GM23338 (cell line): Measurements from ENCODE around the gene MEI1. TPM values are rescaled to one million over a fixed set of nuclear protein-coding genes. Genes with fewer than 3 reads are reported as not detected.
A peak's percentile ranks its signal among the peaks of the same experiment; 100 is the strongest.
"Not testable (repeated sequence)": the region's sequence is repeated elsewhere in the genome, so short reads cannot be mapped to it uniquely, and the experiment has no call there.

Experiments used
- ATAC-seq: fragments of 200-7000 bp; cut with Tn5 transposase; 3 replicates; pipeline ENCODE4 v1.9.1; 2020
- DNase-seq: peaks from one replicate; pipeline ENCODE4 v3.0.0-alpha.2; 2015; ENCODE audit warnings: low spot score
- H2AFZ ChIP-seq: fragments of 200-600 bp; sonication (generic); 2 replicates; pipeline ENCODE4 v1.8.0; 2016; ENCODE audit warnings: antibody characterized with exemption, mild to moderate bottlenecking, moderate library complexity
- H3F3A ChIP-seq: fragments of 200-600 bp; sonication (generic); replicated peaks from 2 replicates; pipeline ENCODE4 v1.8.0; 2017; ENCODE audit warnings: antibody characterized with exemption, mixed run types, low read depth
- H3K27ac ChIP-seq: fragments of 200-600 bp; sonication (generic); 2 replicates; pipeline ENCODE4 v1.6.1; 2016; ENCODE audit warnings: low read depth
- H3K27me3 ChIP-seq: fragments of 200-600 bp; sonication (generic); 2 replicates; pipeline ENCODE4 v1.8.0; 2016; ENCODE audit warnings: mild to moderate bottlenecking, mixed run types, moderate library complexity; ENCODE audit not compliant: insufficient read depth
- H3K36me3 ChIP-seq: fragments of 200-600 bp; sonication (generic); 2 replicates; pipeline ENCODE4 v1.8.0; 2016; ENCODE audit warnings: mild to moderate bottlenecking; ENCODE audit not compliant: insufficient read depth
- H3K4me1 ChIP-seq: fragments of 200-600 bp; sonication (generic); 2 replicates; pipeline ENCODE4 v1.8.0; 2016; ENCODE audit warnings: mild to moderate bottlenecking, moderate library complexity; ENCODE audit not compliant: insufficient read depth
- H3K4me2 ChIP-seq: fragments of 200-600 bp; sonication (generic); 2 replicates; pipeline ENCODE4 v1.7.1; 2017; ENCODE audit warnings: mixed run types
- H3K4me3 ChIP-seq: fragments of 200-600 bp; sonication (generic); 2 replicates; pipeline ENCODE4 v1.6.1; 2016; ENCODE audit warnings: mixed run types
- H3K79me2 ChIP-seq: fragments of 200-600 bp; sonication (generic); replicated peaks from 2 replicates; pipeline ENCODE4 v1.8.0; 2017; ENCODE audit warnings: mild to moderate bottlenecking; ENCODE audit not compliant: insufficient read depth
- H3K9me2 ChIP-seq: fragments of 200-600 bp; sonication (generic); 2 replicates; pipeline ENCODE4 v1.8.0; 2017; ENCODE audit not compliant: insufficient read depth
- H4K20me1 ChIP-seq: fragments of 200-600 bp; sonication (generic); replicated peaks from 2 replicates; pipeline ENCODE4 v1.8.0; 2017; ENCODE audit warnings: mild to moderate bottlenecking; ENCODE audit not compliant: insufficient read depth
- H3K27ac Mint-ChIP-seq: 2 replicates; pipeline ENCODE4 v1.8.0; 2020; ENCODE audit warnings: inconsistent platforms, mild to moderate bottlenecking, moderate library complexity, mixed read lengths
- H3K27me3 Mint-ChIP-seq: 3 replicates; pipeline ENCODE4 v1.8.0; 2022; ENCODE audit warnings: low read depth, mild to moderate bottlenecking, moderate library complexity, mixed read lengths, inconsistent platforms; ENCODE audit not compliant: insufficient read depth, poor library complexity
- H3K36me3 Mint-ChIP-seq: 3 replicates; pipeline ENCODE4 v1.8.0; 2021; ENCODE audit warnings: low read depth, mild to moderate bottlenecking, inconsistent platforms, moderate library complexity, mixed read lengths
- H3K4me1 Mint-ChIP-seq: 3 replicates; pipeline ENCODE4 v1.8.0; 2020; ENCODE audit warnings: mild to moderate bottlenecking, inconsistent platforms, mixed read lengths
- H3K4me3 Mint-ChIP-seq: 3 replicates; pipeline ENCODE4 v1.8.0; 2021; ENCODE audit warnings: moderate library complexity, mild to moderate bottlenecking, inconsistent platforms, mixed read lengths
- H3K9me3 Mint-ChIP-seq: 3 replicates; pipeline ENCODE4 v1.8.0; 2020; ENCODE audit warnings: moderate library complexity, mild to moderate bottlenecking, inconsistent platforms, mixed read lengths
- EZH2 ChIP-seq: fragments of 200-600 bp; sonication (generic); IDR thresholded peaks from one replicate; pipeline ENCODE4 v1.8.0; 2017; ENCODE audit warnings: antibody characterized with exemption, mild to moderate bottlenecking, low read depth; ENCODE audit not compliant: unreplicated experiment
- NANOG ChIP-seq: IDR thresholded peaks from 2 replicates; pipeline ENCODE4 v1.6.1; 2016; ENCODE audit warnings: antibody characterized with exemption, borderline replicate concordance
- REST ChIP-seq: IDR thresholded peaks from one replicate; pipeline ENCODE4 v1.6.1; 2018; ENCODE audit warnings: antibody characterized with exemption; ENCODE audit not compliant: unreplicated experiment
- ZNF114 ChIP-seq: fragments of 250-450 bp; sonication (Bioruptor Pico); IDR thresholded peaks from 2 replicates; pipeline ENCODE4 v1.5.0; 2020; ENCODE audit warnings: mild to moderate bottlenecking, moderate library complexity
- ZNF331 ChIP-seq: fragments of 250-450 bp; sonication (Bioruptor Pico); IDR thresholded peaks from 2 replicates; pipeline ENCODE4 v1.5.0; 2020; ENCODE audit warnings: low read depth, mild to moderate bottlenecking, moderate library complexity
- polyA plus RNA-seq: library from polyadenylated mRNA; unstranded; fragments of >200 nt; fragmentation: Nextera tagmentation; extraction: Ambion mirVana; gene quantifications from 2 replicates; pipeline ENCODE4 v1.2.1, GENCODE V29; 2016
- total RNA-seq: library from RNA; depleted of rRNA; stranded (reverse); fragments of >200 nt; shearing (Covaris generic); gene quantifications from 2 replicates; pipeline ENCODE4 v1.2.3, GENCODE V29; 2014
- TF ChIP-seq, protein P1 (sequence below), 2 experiments: fragments of 200-600 bp in 1 of 2; sonication (generic) in 1 of 2; conservative IDR thresholded peaks; 2 replicates each; pipeline versions ENCODE4 v1.5.1 to v1.6.1; 2016 to 2017; ENCODE audit warnings: antibody characterized with exemption in 2 of 2, low read depth in 2 of 2, mild to moderate bottlenecking in 2 of 2, moderate library complexity in 1 of 2

MEI1 gene
- total and polyA plus RNA-seq, 2 experiments from 2014 or later, result 0.28 to 0.87 TPM

- H3K4me3 ChIP-seq, result no peak overlapping the region
- Mint-ChIP-seq H3K4me1 (no peaks in the 10 kb centered on the region), H3K27ac (no peak overlapping the region), H3K36me3 (no peaks in the 10 kb centered on the region), H3K9me3 (no peaks in the 10 kb centered on the region), H3K4me3 (no peak overlapping the region), H3K27me3 (peaks cover 4% of the 10 kb centered on the region)
- H3K79me2 ChIP-seq, result no peaks in the 10 kb centered on the region
- H3K36me3 ChIP-seq, result no peaks in the 10 kb centered on the region
- no peaks in the 10 kb centered on the region for H3K27me3 ChIP-seq
- ATAC-seq, result no peak
- no peaks in the 10 kb centered on the region for H3F3A ChIP-seq
- no peaks in the 10 kb centered on the region for H3K4me1 ChIP-seq
- H4K20me1 ChIP-seq, result no peaks in the 10 kb centered on the region
- TF ChIP-seq EZH2 (no peak), ZNF331 (CRISPR knock-in tag) (no peak)
- DNase-seq, result no peak
- no peak overlapping the region for H3K27ac ChIP-seq
- no peak overlapping the region for H3K4me2 ChIP-seq
- no peak overlapping the region for H2AFZ ChIP-seq
- no peaks in the 10 kb centered on the region for H3K9me2 ChIP-seq
Observed at GRCh38 chr22:41732096-41732772, 32.9 kb downstream of the MEI1 start.

GRCh38 chr22:41733241-41733640 is 33.9 kb downstream of the MEI1 start:
- H3K4me3 ChIP-seq, DNase-seq, H3K4me2 ChIP-seq, H3K36me3 Mint-ChIP-seq, H3K4me1 ChIP-seq, H3K79me2 ChIP-seq, H3K27me3 ChIP-seq, H3K9me3 Mint-ChIP-seq, H2AFZ ChIP-seq, ATAC-seq, H4K20me1 ChIP-seq, H3F3A ChIP-seq, H3K4me3 Mint-ChIP-seq, H3K36me3 ChIP-seq, H3K27ac ChIP-seq, H3K27ac Mint-ChIP-seq, H3K4me1 Mint-ChIP-seq, H3K9me2 ChIP-seq, H3K27me3 Mint-ChIP-seq: not testable (repeated sequence)

- TF ChIP-seq EZH2 (no peak), NANOG (no peak), ZNF114 (CRISPR knock-in tag) (no peak)
- no peaks in the 10 kb centered on the region for H3K36me3 Mint-ChIP-seq
- H3K27me3 Mint-ChIP-seq, result no peaks in the 10 kb centered on the region
- Histone ChIP-seq H3K27ac (no peak overlapping the region), H2AFZ (no peak overlapping the region), H3K27me3 (no peaks in the 10 kb centered on the region), H3K79me2 (no peaks in the 10 kb centered on the region), H3K36me3 (no peaks in the 10 kb centered on the region), H3K4me1 (no peaks in the 10 kb centered on the region), H3K4me2 (no peak overlapping the region), H3K4me3 (no peak overlapping the region), H3F3A (no peaks in the 10 kb centered on the region), H3K9me2 (no peaks in the 10 kb centered on the region), H4K20me1 (no peaks in the 10 kb centered on the region)
- ATAC-seq (no peak), DNase-seq (no peak)
- 0 out of 3 replicates have a peak, but pooled peaks cover 3% of the 10 kb centered on the region for H3K4me1 Mint-ChIP-seq
- no peaks in the 10 kb centered on the region for H3K9me3 Mint-ChIP-seq
- no peak overlapping the region for H3K27ac Mint-ChIP-seq
- H3K4me3 Mint-ChIP-seq, result no peak overlapping the region
Observed at GRCh38 chr22:41739576-41739975, 40.3 kb downstream of the MEI1 start.

DNA sequence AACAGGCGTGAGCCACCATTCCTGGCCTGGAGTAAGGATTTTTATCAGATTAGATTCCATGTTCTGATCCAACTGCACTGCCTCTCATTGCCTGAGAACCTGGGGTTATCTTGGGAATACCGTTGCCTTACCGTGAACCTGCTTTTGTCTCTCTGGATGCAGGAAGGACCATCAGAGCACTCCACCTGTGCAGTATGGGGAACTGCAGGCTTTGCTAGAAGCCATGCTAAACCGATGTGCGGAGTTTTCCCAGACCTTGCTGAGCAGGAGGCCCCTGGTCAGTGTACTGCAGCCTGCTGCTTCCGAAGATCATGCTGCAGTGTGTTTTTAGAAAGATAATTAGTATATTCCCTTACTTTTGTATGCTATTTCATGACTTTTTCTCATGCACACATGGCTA is 43.6 kb downstream of the MEI1 start:
- Mint-ChIP-seq H3K36me3 (no peaks in the 10 kb centered on the region), H3K27me3 (peaks cover 1% of the 10 kb centered on the region), H3K27ac (no peak overlapping the region), H3K9me3 (no peaks in the 10 kb centered on the region), H3K4me1 (0 out of 3 replicates have a peak, but pooled peaks cover 3% of the 10 kb centered on the region), H3K4me3 (no peak overlapping the region)
- no peak overlapping the region for H3K27ac ChIP-seq
- no peak overlapping the region for H2AFZ ChIP-seq
- no peaks in the 10 kb centered on the region for H3K36me3 ChIP-seq
- no peaks in the 10 kb centered on the region for H3K9me2 ChIP-seq
- H4K20me1 ChIP-seq, result no peaks in the 10 kb centered on the region
- TF ChIP-seq REST, result no peak
- TF ChIP-seq, protein P1, sequence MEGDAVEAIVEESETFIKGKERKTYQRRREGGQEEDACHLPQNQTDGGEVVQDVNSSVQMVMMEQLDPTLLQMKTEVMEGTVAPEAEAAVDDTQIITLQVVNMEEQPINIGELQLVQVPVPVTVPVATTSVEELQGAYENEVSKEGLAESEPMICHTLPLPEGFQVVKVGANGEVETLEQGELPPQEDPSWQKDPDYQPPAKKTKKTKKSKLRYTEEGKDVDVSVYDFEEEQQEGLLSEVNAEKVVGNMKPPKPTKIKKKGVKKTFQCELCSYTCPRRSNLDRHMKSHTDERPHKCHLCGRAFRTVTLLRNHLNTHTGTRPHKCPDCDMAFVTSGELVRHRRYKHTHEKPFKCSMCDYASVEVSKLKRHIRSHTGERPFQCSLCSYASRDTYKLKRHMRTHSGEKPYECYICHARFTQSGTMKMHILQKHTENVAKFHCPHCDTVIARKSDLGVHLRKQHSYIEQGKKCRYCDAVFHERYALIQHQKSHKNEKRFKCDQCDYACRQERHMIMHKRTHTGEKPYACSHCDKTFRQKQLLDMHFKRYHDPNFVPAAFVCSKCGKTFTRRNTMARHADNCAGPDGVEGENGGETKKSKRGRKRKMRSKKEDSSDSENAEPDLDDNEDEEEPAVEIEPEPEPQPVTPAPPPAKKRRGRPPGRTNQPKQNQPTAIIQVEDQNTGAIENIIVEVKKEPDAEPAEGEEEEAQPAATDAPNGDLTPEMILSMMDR (conservative IDR thresholded peaks at IDR 0.05; ENCODE audit: low read depth in 2 of 2), result peak in 1 of 2 experiments; percentile 15; a peak in 1 of 4 replicates
- TF ChIP-seq ZNF114 (CRISPR knock-in tag), result no peak
- no peaks in the 10 kb centered on the region for H3K27me3 ChIP-seq
- DNase-seq, result peak; percentile 55
- peak; percentile 77 for ATAC-seq
- H3K79me2 ChIP-seq, result no peaks in the 10 kb centered on the region
- H3F3A ChIP-seq, result no peaks in the 10 kb centered on the region
- no peak overlapping the region for H3K4me3 ChIP-seq
- H3K4me2 ChIP-seq, result no peak overlapping the region
- no peaks in the 10 kb centered on the region for H3K4me1 ChIP-seq
